GM21717 (cell line): ENCODE results near the gene SUSD2.
"Not testable (repeated sequence)": the region's sequence is repeated elsewhere in the genome, so short reads cannot be mapped to it uniquely, and the experiment has no call there.

ENCODE experiments used
- ATAC-seq: cut with Tn5 transposase; IDR thresholded peaks from one replicate; pipeline ENCODE4 v1.9.1; 2021; ENCODE audit warnings: mild to moderate bottlenecking, moderate library complexity; ENCODE audit not compliant: unreplicated experiment

The SUSD2 gene

GRCh38 chr22:24181088-24181995 lies at the start of gene SUSD2:
Gene SUSD2, plus strand, starts transcription at chr22:24181487. Its CDS starts 33 bp downstream, at chr22:24181520.
- ATAC-seq = no peak

GRCh38 chr22:24133187-24133965 lies 47.9 kb upstream of the SUSD2 start:
- ATAC-seq = no peak

DNA sequence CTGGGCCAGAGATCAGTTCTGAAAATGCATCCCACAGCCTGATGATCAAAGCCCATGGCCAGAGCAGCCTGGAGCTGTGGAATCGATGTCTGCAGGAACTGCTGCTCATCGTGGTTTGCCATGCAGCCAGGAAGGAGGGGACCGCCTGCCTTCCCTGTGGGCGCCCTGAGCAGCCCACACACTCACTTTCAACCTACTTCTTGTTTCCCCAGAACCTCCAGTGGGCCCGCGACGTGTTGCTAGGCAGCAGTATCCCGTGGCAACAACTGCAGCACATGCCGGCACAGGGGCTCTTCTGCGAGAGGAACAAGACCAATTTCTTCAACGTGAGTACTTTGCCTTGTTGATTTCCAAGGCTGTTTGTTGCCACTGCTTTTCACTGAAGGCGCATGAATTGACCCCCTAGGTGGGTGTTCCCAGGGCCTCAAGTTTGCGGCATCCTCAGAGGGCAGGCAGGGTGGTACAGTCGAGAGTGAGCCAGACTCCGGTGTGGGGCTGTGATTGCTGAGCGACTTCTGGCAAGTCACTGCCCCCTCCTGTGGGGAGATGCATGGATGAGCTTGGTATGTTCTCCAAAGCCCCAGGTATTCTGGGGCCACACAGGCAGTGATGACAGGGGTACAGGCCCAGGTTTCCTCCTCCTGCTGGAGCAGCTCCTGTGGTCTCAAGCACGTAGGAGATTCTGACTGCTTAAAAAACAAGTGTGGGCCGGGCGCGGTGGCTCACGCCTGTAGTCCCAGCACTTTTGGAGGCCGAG lies 47.0 kb upstream of the SUSD2 start:
- no peak for ATAC-seq

- not testable (repeated sequence) for ATAC-seq
Observed at GRCh38 chr22:24136533-24136932, 44.8 kb upstream of the SUSD2 start.

- ATAC-seq = no peak
Observed at GRCh38 chr22:24137595-24137994, 43.7 kb upstream of the SUSD2 start.

DNA sequence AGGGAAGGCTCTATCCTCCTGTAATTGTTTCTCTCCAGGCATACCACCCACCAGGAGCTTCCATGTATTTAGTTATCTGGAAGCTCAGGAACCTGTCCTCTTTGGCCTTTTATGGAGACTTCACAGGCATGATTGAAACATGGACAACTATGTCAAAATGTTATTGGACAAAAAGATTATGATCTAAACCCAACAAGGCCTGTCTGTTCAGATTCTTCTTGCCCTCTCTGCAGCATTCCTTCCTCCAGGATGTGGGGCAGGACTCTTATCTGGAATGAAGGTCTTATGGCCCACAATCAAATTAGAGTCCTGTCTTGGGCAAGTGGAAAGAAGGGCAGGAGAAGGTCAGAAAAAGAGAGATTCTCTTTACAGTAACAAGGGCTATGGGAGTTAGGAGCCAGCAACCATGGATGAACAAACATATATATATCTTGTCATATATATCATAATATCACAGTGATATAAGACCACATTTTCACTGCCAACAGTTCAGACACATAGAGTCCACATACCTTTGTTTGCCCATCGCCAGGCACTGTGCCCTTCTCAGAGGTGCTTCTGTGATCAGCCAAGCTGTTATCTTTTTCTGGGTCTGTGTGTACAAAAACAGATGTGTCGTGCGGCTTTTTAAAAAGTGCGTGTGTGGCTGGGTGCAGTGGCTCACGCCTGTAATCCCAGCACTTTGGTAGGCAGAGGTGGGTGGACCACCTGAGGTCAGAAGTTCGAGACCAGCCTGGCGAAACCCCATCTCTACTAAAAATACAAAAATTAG lies 42.5 kb upstream of the SUSD2 start:
- ATAC-seq = no peak

DNA sequence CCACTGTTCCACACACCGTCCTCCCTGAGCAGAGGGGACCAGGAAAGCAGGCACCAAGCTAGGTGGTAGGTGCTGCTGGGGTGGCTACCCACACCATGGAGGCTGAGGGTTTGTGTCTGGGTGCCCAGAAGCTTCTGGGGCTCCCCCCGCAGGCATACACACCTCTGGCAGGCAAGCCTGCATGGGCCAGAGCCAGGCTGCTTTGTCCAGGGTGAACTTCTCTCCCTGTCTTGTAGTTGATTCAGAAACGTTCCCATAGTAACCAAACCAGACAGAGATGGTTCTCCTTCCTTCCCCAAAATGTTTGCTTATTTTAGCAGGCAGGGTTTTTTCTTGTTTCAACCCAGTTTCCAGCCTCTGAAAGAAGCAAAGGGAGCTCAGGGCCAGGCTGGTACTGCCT lies 40.9 kb upstream of the SUSD2 start:
- ATAC-seq = no peak

GRCh38 chr22:24141586-24141985 lies 39.7 kb upstream of the SUSD2 start:
- no peak for ATAC-seq

DNA sequence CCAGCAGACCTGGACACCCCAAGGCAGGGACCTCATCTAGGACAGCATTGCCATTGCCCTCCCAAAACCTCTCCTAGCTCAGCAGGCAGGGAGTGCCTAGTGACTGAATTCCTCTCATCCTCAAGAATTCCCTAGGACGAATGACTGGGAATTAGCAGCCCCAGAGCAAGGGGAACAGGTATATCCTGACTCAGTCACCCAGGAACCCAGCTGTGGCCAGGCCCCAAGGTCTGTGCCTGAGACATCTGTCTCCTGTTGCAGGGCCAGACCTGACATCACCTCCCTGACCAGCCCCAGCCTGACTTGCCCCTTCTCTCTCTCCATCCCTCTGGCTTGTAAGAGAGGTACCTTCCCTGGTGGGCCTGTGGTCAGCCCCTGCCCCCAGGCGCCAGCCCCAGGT lies 39.0 kb upstream of the SUSD2 start:
- no peak for ATAC-seq

DNA sequence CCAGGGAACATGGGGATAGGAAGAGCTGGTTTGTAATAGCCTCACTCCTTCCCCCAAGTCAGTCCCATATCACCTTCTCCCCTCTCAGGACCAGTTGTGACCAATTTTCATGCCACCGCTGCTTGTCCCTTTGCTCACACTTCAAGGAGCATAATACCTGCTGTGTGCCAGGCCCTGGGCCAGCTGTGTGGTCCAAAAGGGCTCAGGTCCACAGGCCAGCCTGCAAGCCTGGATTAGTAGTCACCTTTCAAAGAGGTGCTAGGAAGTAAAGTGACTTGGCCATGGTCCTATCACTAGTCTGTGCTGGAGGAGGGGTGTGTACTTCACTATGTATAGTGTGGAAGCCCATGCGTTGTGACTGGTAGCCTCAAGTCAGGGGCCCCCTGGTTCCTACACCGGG lies 38.5 kb upstream of the SUSD2 start:
- ATAC-seq = no peak

DNA sequence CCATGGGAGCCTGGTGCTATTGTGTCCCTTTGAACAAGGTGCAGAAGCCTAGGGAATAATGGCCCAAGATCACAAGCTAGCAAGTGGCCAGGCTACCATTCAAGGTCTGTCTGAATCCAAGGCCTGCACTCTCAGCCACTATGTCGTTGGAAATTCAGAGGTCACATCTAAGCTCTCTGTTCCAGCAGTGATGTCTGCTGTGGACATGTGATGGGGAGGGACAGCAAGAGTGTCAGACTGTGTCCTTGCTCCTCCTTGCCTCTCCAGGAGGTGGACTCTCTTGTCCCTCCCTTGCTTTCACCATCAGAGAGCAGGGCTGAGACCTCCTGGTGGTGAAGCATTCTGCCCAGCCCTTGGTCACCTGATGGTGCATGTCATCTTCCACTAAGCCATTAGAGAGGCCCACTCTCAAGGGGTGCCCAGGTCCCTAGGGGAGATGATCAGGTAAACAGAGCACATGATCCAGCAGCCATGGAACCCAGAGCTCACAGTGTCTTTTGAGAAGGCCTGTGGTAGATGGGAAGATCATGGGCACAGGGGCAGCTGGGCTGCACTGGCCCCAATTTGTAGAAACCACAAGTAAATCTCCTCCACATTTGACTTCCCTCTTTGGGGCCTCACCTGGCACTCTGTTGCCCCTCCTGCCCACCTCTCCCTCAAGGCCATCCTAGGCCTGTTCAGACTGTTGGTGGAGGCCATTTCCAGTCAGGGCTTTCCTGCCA lies 37.1 kb upstream of the SUSD2 start:
- ATAC-seq = no peak

DNA sequence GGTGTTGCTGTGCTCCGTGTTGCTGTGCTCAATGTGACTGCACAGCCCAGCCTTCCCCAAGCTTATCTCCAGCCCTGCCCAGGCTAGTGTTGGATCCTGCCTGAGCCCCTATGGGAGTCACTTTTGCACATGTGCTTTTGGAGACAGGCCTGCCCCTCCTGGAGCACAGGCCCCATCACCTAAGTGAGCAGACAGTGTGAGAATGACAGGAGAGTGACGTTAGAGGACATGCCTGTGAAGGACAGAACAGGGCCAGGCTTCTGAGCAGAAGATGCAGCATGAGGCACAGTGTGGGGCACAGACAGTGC lies 36.6 kb upstream of the SUSD2 start:
- ATAC-seq = no peak

GRCh38 chr22:24145446-24146193 lies 35.7 kb upstream of the SUSD2 start:
- no peak for ATAC-seq

GRCh38 chr22:24146194-24146616 lies 35.1 kb upstream of the SUSD2 start:
- ATAC-seq = no peak

- ATAC-seq = no peak
Observed at GRCh38 chr22:24146791-24147353, 34.4 kb upstream of the SUSD2 start.

GRCh38 chr22:24147666-24148065 lies 33.6 kb upstream of the SUSD2 start:
- ATAC-seq = no peak

- ATAC-seq = no peak
Observed at GRCh38 chr22:24148266-24149197, 32.8 kb upstream of the SUSD2 start.

- ATAC-seq = no peak
Observed at GRCh38 chr22:24149198-24149590, 32.1 kb upstream of the SUSD2 start.
